ENCODE data around the gene CUX1.

GRCh38 chr7:102122026-102122425 is 304.6 kb downstream of the CUX1 start:
- no peak for TF ChIP-seq CTCF (IDR thresholded peaks at IDR 0.05; ENCODE audit: borderline replicate concordance, extremely low read depth, low read length, poor library complexity, severe bottlenecking)
- no peak for TF ChIP-seq EZH2 (IDR thresholded peaks at IDR 0.05; ENCODE audit: borderline replicate concordance, low read depth, low read length, severe bottlenecking)
